ENCODE measurements around the gene CD4.

Gene CD4

GRCh38 chr12:6763380-6763779 lies 25.9 kb upstream of the CD4 start:
- Mint-ChIP-seq H3K27ac (peak overlapping the region; percentile 98 to 99 (median 98)), H3K4me3 (peak overlapping the region; percentile 87 to 90 (median 89)), H3K4me1 (peaks cover 63% of the 10 kb centered on the region), H3K36me3 (ENCODE audit: low read depth) (peaks cover 2% of the 10 kb centered on the region), H3K9me3 (no peaks in the 10 kb centered on the region), H3K27me3 (ENCODE audit: low read depth) (no peaks in the 10 kb centered on the region)
- no peak for TF ChIP-seq CTCF (IDR thresholded peaks at IDR 0.05; ENCODE audit: unreplicated experiment in 3 of 3)

DNA sequence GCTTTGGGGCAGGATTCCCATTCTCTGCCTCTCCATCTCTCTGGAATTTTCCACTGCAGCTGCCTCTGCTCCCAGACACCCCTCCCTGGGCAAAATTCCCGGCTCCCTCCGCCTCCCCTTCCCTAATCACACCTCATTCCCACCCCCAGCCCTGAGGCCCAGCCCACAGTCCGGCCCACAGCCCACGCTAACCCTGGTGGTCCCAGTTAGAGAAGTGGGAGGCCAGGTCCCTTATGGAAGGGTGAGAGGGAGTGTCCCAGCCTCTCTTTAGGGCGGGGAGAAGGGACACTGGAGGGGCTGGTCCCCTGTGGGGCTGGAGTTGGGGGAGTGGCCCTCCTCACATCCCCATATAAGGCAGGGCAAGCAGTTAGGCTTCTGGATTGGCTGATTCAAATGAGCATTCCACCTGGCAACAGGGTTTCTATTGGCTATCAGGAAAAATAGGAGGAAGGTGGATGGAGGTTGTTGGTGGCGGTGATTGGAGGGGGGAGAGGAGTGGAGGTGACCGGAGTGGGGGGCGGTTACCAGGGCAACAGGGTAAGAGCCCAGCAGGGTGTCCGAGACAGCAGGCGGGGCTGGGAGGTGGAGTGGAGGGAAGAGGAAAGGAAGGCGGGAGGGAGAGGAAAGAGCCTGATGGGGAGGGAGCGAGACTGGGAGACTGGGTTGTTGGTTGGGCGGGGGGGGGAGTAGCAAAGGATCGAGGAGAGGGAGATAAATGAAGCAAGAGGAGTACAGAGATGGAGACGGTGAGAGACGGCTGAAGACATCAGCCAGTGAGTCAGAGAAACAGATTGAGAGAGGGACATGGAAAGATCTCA lies 25.1 kb upstream of the CD4 start:
- Mint-ChIP-seq H3K36me3 (ENCODE audit: low read depth) (peaks cover 10% of the 10 kb centered on the region), H3K4me3 (peak overlapping the region; percentile 87 to 90 (median 89))

GRCh38 chr12:6765048-6765633 lies 24.2 kb upstream of the CD4 start:
- no peak for TF ChIP-seq CTCF (IDR thresholded peaks at IDR 0.05; ENCODE audit: unreplicated experiment in 3 of 3)
- Mint-ChIP-seq H3K36me3 (ENCODE audit: low read depth) (peaks cover 16% of the 10 kb centered on the region), H3K4me3 (peak overlapping the region; percentile 87 to 89 (median 87)), H3K27ac (peak overlapping the region; percentile 98 to 99 (median 98)), H3K27me3 (ENCODE audit: low read depth) (no peaks in the 10 kb centered on the region), H3K9me3 (no peaks in the 10 kb centered on the region), H3K4me1 (peaks cover 60% of the 10 kb centered on the region)

More for the DNA sequence above, 25.1 kb upstream of the CD4 start:
- no peak for TF ChIP-seq CTCF (IDR thresholded peaks at IDR 0.05; ENCODE audit: unreplicated experiment in 3 of 3)
- peaks cover 64% of the 10 kb centered on the region for H3K4me1 Mint-ChIP-seq
- H3K27ac Mint-ChIP-seq = peak overlapping the region; percentile 98 to 99 (median 98)
- H3K9me3 Mint-ChIP-seq = no peaks in the 10 kb centered on the region
- H3K27me3 Mint-ChIP-seq (ENCODE audit: low read depth) = no peaks in the 10 kb centered on the region

- no peak for TF ChIP-seq CTCF (IDR thresholded peaks at IDR 0.05; ENCODE audit: unreplicated experiment in 3 of 3)
- Mint-ChIP-seq H3K36me3 (ENCODE audit: low read depth) (peaks cover 21% of the 10 kb centered on the region), H3K27ac (peak within 1 kb of the TSS; percentile 98 to 99 (median 98)), H3K9me3 (no peaks in the 10 kb centered on the region), H3K4me1 (peaks cover 58% of the 10 kb centered on the region), H3K27me3 (ENCODE audit: low read depth) (no peaks in the 10 kb centered on the region), H3K4me3 (peak within 1 kb of the TSS; percentile 93 to 99 (median 96))
These were observed 23.4 kb upstream of the CD4 start, which contains the start of gene PTMS for GRCh38 chr12:6765634-6766581. Gene PTMS (plus strand): TSS chr12:6766363. CDS start chr12:6766706, 343 bp downstream.

GRCh38 chr12:6766651-6767349 lies 22.5 kb upstream of the CD4 start:
- peak overlapping the region; percentile 80 to 97 (median 97) for H3K27ac Mint-ChIP-seq
- H3K9me3 Mint-ChIP-seq = no peaks in the 10 kb centered on the region
- H3K27me3 Mint-ChIP-seq (ENCODE audit: low read depth) = peaks cover under 1% of the 10 kb centered on the region
- H3K4me3 Mint-ChIP-seq = peak overlapping the region; percentile 93 to 99 (median 96)
- peak; percentile 54 to 62 (median 61) for TF ChIP-seq CTCF (IDR thresholded peaks at IDR 0.05; ENCODE audit: unreplicated experiment in 3 of 3)
- H3K4me1 Mint-ChIP-seq = peaks cover 59% of the 10 kb centered on the region
- peaks cover 29% of the 10 kb centered on the region for H3K36me3 Mint-ChIP-seq (ENCODE audit: low read depth)
